ENCODE data around the gene ODR4. TPM values are rescaled to one million over a fixed set of nuclear protein-coding genes. Genes with fewer than 3 reads are reported as not detected.

The ODR4 gene
- total RNA-seq, 1 donor from 2014 or later: 19.0 TPM

Other genes starting within 250 kb of the ODR4 start
- 16.2 and 17.2 TPM in 2 replicates for gene PRG4, start 79.6 kb upstream of the ODR4 start, total RNA-seq
- gene TPR, start 585 bp upstream of the ODR4 start, total RNA-seq: 244 and 250 TPM in 2 replicates
- gene PDC, start 85.3 kb downstream of the ODR4 start, total RNA-seq: not detected in 2 replicates